GM12892 (cell line): ENCODE data around the gene COQ8B.

Source experiments
- POLR2AphosphoS5 ChIP-seq: IDR thresholded peaks from 2 replicates; pipeline ENCODE4 v1.6.1; 2011; ENCODE audit warnings: low read depth, low read length, control low read depth
- TAF1 ChIP-seq: IDR thresholded peaks from 2 replicates; pipeline ENCODE4 v1.6.1; 2011; ENCODE audit warnings: low read depth, mild to moderate bottlenecking, control low read depth, low read length, borderline replicate concordance

DNA sequence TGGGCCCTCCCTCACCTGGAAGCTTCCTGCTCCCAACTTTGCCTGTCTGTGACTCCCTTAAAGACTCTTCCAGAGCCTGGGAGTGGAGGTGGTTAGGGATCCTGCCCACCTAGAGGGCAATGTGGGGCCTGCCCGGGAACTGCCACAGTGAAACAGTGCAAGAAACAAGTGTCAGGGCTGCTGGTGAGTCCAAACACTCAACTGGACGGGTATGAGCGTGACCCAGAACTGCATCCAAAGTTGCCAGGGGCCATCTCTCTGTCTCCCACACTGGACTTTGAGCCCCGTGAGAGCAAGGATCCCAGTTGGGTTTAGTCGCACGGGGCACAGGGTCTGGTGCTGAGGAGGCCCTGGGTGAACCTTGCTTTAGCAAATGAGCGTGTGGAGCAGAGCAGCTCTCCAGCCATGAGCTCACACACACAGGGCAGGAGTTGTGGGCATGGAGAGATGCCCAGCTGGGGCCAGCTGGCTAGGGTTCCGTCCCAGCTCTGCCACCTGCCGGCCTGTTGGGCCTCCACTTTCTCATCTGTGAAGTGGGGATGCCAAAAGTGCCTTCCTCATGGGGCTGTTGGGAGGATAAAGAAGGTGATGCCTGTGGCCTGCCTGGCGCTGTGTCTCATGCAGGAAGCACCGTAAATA, 23.4 kb downstream of the COQ8B start:
- TF ChIP-seq POLR2AphosphoS5 (no peak), TAF1 (no peak)
